HCT116 (cell line): Measurements from ENCODE around the gene GPC5. TPM values are rescaled to one million over a fixed set of nuclear protein-coding genes. Genes with fewer than 3 reads are reported as not detected.

Source experiments
- ATAC-seq: fragments of 200-7000 bp; cut with Tn5 transposase; 2 replicates; pipeline ENCODE4 v1.9.1; 2020; ENCODE audit warnings: mild to moderate bottlenecking, moderate library complexity
- BruUV-seq: library from RNA; stranded (reverse); fragments of 400-500 nt; replicated peaks from 2 replicates; lab custom pipeline; 2021; lab: Mats Ljungman, UMichigan
- CTCF ChIA-PET: fragments of 300-600 bp; sonication (Branson Sonifier 250); formaldehyde crosslinking; loops from one replicate; lab custom pipeline; 2021; ENCODE audit warnings: antibody characterized with exemption; lab: Charles Lee
- POLR2A ChIA-PET: fragments of 300-600, 350-600 bp; sonication (Branson Sonifier 250); formaldehyde crosslinking; loops from one replicate; lab custom pipeline; 2021; ENCODE audit warnings: antibody characterized with exemption; lab: Charles Lee
- RAD21 ChIA-PET, 2 experiments: fragments of 300-600 bp; sonication (Branson Sonifier 250); formaldehyde crosslinking; loops; one replicate each; lab custom pipeline; 2023; ENCODE audit warnings: low total read pairs in 2 of 2; ENCODE audit not compliant: uncharacterized antibody in 2 of 2, unreplicated experiment in 2 of 2, low non-redundant PET in 1 of 2; lab: Charles Lee
- DNase-seq: peaks from one replicate; pipeline ENCODE4 v3.0.0-alpha.2; 2010; ENCODE audit warnings: low read depth, low spot score
- H2AFZ ChIP-seq: fragments of 200-600 bp; shearing (Covaris generic), sonication (generic); 2 replicates; pipeline ENCODE4 v1.6.1; 2017; ENCODE audit warnings: low read depth, mixed run types, mixed read lengths, antibody characterized with exemption, low read length; ENCODE audit not compliant: poor library complexity, severe bottlenecking
- H3K27ac ChIP-seq: 2 replicates; pipeline ENCODE4 v1.5.1; 2012; ENCODE audit warnings: low read depth, low read length
- H3K27me3 ChIP-seq: fragments of 200-600 bp; sonication (generic); 2 replicates; pipeline ENCODE4 v1.6.1; 2016; ENCODE audit warnings: mixed run types, low read length, mixed read lengths; ENCODE audit not compliant: insufficient read depth
- H3K36me3 ChIP-seq, 2 experiments: fragments of 200-500 bp in 1 of 2; fragments of 200-600 bp in 1 of 2; sonication (Bioruptor generic) in 1 of 2; sonication (generic) in 1 of 2; 2 replicates each; pipeline versions ENCODE4 v1.5.1 to v1.6.1; 2014 to 2016; ENCODE audit warnings: low read length in 2 of 2, inconsistent platforms in 1 of 2, mixed read lengths in 1 of 2, mixed run types in 1 of 2; ENCODE audit not compliant: insufficient read depth in 2 of 2, control insufficient read depth in 1 of 2
- H3K4me1 ChIP-seq, 2 experiments: fragments of 200-600 bp in 1 of 2; sonication (generic) in 1 of 2; 2 replicates each; pipeline versions ENCODE4 v1.5.1 to v1.6.1; 2012 to 2017; ENCODE audit warnings: low read length in 2 of 2, inconsistent platforms in 1 of 2, mild to moderate bottlenecking in 1 of 2, mixed read lengths in 1 of 2, mixed run types in 1 of 2, moderate library complexity in 1 of 2; ENCODE audit not compliant: insufficient read depth in 2 of 2, control insufficient read depth in 1 of 2
- H3K4me2 ChIP-seq: fragments of 200-600 bp; sonication (generic); 2 replicates; pipeline ENCODE4 v1.6.1; 2017; ENCODE audit warnings: mixed run types, low read length, mixed read lengths
- H3K4me3 ChIP-seq, 2 experiments: fragments of 200-600 bp in 1 of 2; sonication (generic) in 1 of 2; replicated peaks in 1 of 2; 2 replicates each; pipeline ENCODE4 v1.5.1; 2011 to 2016; ENCODE audit warnings: low read length in 2 of 2, control low read depth in 1 of 2, low read depth in 1 of 2, mild to moderate bottlenecking in 1 of 2, mixed read lengths in 1 of 2, mixed run types in 1 of 2
- H3K79me2 ChIP-seq: fragments of 200-600 bp; sonication (generic); 2 replicates; pipeline ENCODE4 v1.6.1; 2017; ENCODE audit warnings: mild to moderate bottlenecking, mixed run types, low read length, moderate library complexity, mixed read lengths; ENCODE audit not compliant: insufficient read depth
- H3K9ac ChIP-seq: fragments of 200-600 bp; sonication (generic); 2 replicates; pipeline ENCODE4 v1.6.1; 2016; ENCODE audit warnings: low read length, mixed read lengths
- H3K9me2 ChIP-seq: fragments of 200-600 bp; sonication (generic), shearing (Covaris generic); 2 replicates; pipeline ENCODE4 v1.6.1; 2017; ENCODE audit warnings: mixed run types, mild to moderate bottlenecking, moderate library complexity; ENCODE audit not compliant: insufficient read depth
- H3K9me3 ChIP-seq, 2 experiments: fragments of 200-500 bp in 1 of 2; fragments of 200-600 bp in 1 of 2; sonication (Bioruptor generic) in 1 of 2; sonication (generic) in 1 of 2; 2 replicates each; pipeline ENCODE4 v1.6.1; 2014 to 2017; ENCODE audit warnings: low read length in 2 of 2, mixed read lengths in 2 of 2, inconsistent platforms in 1 of 2, low read depth in 1 of 2, mild to moderate bottlenecking in 1 of 2, mixed run types in 1 of 2, moderate library complexity in 1 of 2; ENCODE audit not compliant: control insufficient read depth in 1 of 2, insufficient read depth in 1 of 2
- H4K20me1 ChIP-seq: fragments of 200-600 bp; sonication (generic), shearing (Covaris generic); 2 replicates; pipeline ENCODE4 v1.6.1; 2017; ENCODE audit warnings: mixed run types, mild to moderate bottlenecking, moderate library complexity; ENCODE audit not compliant: insufficient read depth
- CBX3 ChIP-seq: IDR thresholded peaks from 2 replicates; pipeline ENCODE4 v1.6.1; 2012; ENCODE audit warnings: low read depth
- CEBPB ChIP-seq: IDR thresholded peaks from 2 replicates; pipeline ENCODE4 v1.6.1; 2012; ENCODE audit warnings: low read depth
- EGR1 ChIP-seq: IDR thresholded peaks from 2 replicates; pipeline ENCODE4 v1.6.1; 2012; ENCODE audit warnings: low read depth
- ELF1 ChIP-seq: IDR thresholded peaks from 2 replicates; pipeline ENCODE4 v1.6.1; 2012; ENCODE audit warnings: low read depth, borderline replicate concordance
- FOSL1 ChIP-seq: IDR thresholded peaks from 2 replicates; pipeline ENCODE4 v1.6.1; 2012; ENCODE audit warnings: low read depth
- JUND ChIP-seq: IDR thresholded peaks from 2 replicates; pipeline ENCODE4 v1.6.1; 2012
- POLR2A ChIP-seq: IDR thresholded peaks from 2 replicates; pipeline ENCODE4 v1.7.0; 2011; ENCODE audit warnings: borderline replicate concordance; ENCODE audit not compliant: insufficient read depth, insufficient read length; ENCODE audit errors: extremely low read depth
- POLR2AphosphoS5 ChIP-seq: IDR thresholded peaks from 2 replicates; pipeline ENCODE4 v1.6.1; 2011; ENCODE audit warnings: mild to moderate bottlenecking, low read depth, low read length, moderate library complexity
- RAD21 ChIP-seq: IDR thresholded peaks from 2 replicates; pipeline ENCODE4 v1.6.1; 2012; ENCODE audit warnings: low read depth, mild to moderate bottlenecking
- SIN3A ChIP-seq: IDR thresholded peaks from 2 replicates; pipeline ENCODE4 v1.6.1; 2012; ENCODE audit warnings: low read depth
- TCF7L2 ChIP-seq: IDR thresholded peaks from 2 replicates; pipeline ENCODE4 v1.7.0; 2011; ENCODE audit warnings: borderline replicate concordance, inconsistent platforms; ENCODE audit not compliant: insufficient read depth, insufficient read length; ENCODE audit errors: extremely low read depth
- ZNF274 ChIP-seq: fragments of 200-500 bp; sonication (Bioruptor generic); IDR thresholded peaks from 2 replicates; pipeline ENCODE4 v1.6.1; 2014; ENCODE audit warnings: mild to moderate bottlenecking, low read depth, low read length, inconsistent platforms
- intact Hi-C: fragments of 100-400 bp; cut with micrococcal nuclease; formaldehyde crosslinking; loops from 2 replicates; pipeline ENCODE4 v1.10.0; 2022
- total RNA-seq: library from RNA; stranded (reverse); gene quantifications from one replicate; pipeline ENCODE4 v1.2.1, GENCODE V29; 2021; ENCODE audit not compliant: unreplicated experiment
- TF ChIP-seq, protein P1 (sequence below): IDR thresholded peaks from 2 replicates; pipeline ENCODE4 v1.6.1; 2012
- TF ChIP-seq, protein P2 (sequence below): IDR thresholded peaks from 2 replicates; pipeline ENCODE4 v1.6.1; 2012; ENCODE audit warnings: low read depth

The GPC5 gene
- total RNA-seq, 1 experiment from 2014 or later: not detected

DNA sequence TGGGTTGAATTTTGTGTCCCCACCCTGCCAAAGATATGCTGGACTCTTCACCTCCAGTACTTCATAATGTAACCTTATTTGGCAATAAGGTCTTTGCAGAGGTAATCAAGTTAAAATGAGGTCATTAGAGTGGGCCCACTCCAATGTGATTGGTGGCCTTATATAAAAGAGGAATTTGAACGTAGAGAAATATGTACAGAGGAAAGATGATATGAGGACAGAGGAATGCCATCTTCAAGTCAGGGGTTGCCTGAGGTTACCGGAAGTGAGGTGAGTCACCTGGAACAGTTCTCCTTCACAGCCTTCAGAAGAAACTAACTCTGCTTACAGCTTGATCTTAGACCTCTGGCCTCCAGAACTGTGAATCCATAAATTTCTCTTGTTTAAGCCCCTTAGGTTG lies 69.9 kb downstream of the GPC5 start:
- H3K36me3 ChIP-seq: no peaks in the 10 kb centered on the region
- DNase-seq (no peak), ATAC-seq (no peak)
- H3K27ac ChIP-seq: no peak overlapping the region
- RAD21 ChIA-PET: no interaction called here
- H3K27me3 ChIP-seq: no peaks in the 10 kb centered on the region
- no TSS peak for BruUV-seq
- H4K20me1 ChIP-seq: no peaks in the 10 kb centered on the region
- CTCF ChIA-PET: no interaction called here
- no peaks in the 10 kb centered on the region for H3K4me1 ChIP-seq
- H3K4me3 ChIP-seq: no peak overlapping the region
- POLR2A ChIA-PET: no interaction called here
- H3K79me2 ChIP-seq: no peaks in the 10 kb centered on the region
- no peak overlapping the region for H3K9ac ChIP-seq
- H3K9me2 ChIP-seq: no peaks in the 10 kb centered on the region
- intact Hi-C loops: no loop called here
- no peak overlapping the region for H3K4me2 ChIP-seq
- no peak for TF ChIP-seq TCF7L2
- TF ChIP-seq CEBPB: no peak
- no peak for TF ChIP-seq RAD21
- no peak for TF ChIP-seq FOSL1
- no peak for TF ChIP-seq POLR2A
- TF ChIP-seq, protein P1, sequence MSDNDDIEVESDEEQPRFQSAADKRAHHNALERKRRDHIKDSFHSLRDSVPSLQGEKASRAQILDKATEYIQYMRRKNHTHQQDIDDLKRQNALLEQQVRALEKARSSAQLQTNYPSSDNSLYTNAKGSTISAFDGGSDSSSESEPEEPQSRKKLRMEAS: no peak
- TF ChIP-seq, protein P2, sequence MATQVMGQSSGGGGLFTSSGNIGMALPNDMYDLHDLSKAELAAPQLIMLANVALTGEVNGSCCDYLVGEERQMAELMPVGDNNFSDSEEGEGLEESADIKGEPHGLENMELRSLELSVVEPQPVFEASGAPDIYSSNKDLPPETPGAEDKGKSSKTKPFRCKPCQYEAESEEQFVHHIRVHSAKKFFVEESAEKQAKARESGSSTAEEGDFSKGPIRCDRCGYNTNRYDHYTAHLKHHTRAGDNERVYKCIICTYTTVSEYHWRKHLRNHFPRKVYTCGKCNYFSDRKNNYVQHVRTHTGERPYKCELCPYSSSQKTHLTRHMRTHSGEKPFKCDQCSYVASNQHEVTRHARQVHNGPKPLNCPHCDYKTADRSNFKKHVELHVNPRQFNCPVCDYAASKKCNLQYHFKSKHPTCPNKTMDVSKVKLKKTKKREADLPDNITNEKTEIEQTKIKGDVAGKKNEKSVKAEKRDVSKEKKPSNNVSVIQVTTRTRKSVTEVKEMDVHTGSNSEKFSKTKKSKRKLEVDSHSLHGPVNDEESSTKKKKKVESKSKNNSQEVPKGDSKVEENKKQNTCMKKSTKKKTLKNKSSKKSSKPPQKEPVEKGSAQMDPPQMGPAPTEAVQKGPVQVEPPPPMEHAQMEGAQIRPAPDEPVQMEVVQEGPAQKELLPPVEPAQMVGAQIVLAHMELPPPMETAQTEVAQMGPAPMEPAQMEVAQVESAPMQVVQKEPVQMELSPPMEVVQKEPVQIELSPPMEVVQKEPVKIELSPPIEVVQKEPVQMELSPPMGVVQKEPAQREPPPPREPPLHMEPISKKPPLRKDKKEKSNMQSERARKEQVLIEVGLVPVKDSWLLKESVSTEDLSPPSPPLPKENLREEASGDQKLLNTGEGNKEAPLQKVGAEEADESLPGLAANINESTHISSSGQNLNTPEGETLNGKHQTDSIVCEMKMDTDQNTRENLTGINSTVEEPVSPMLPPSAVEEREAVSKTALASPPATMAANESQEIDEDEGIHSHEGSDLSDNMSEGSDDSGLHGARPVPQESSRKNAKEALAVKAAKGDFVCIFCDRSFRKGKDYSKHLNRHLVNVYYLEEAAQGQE: no peak
- TF ChIP-seq JUND: no peak
- no peak for TF ChIP-seq ZNF274
- no peak for TF ChIP-seq SIN3A
- no peak for TF ChIP-seq POLR2AphosphoS5
- TF ChIP-seq CBX3: no peak
- no peak for TF ChIP-seq EGR1
- TF ChIP-seq ELF1: no peak
- TF ChIP-seq, all 23 proteins: peak for 0
- H3K9me3 ChIP-seq: no peaks in the 10 kb centered on the region
- no peak overlapping the region for H2AFZ ChIP-seq
